Transverse colon (tissue), 4 donors: ENCODE results near the gene GARIN5B. TPM values are rescaled to one million over a fixed set of nuclear protein-coding genes. Genes with fewer than 3 reads are reported as not detected.

Experiments
- DNase-seq: peaks from one replicate; pipeline ENCODE4 v3.0.0-alpha.2; 2019
- H3K27ac ChIP-seq, 4 donors: fragments of 200-600 bp; sonication (generic); 2 replicates each; pipeline ENCODE4 v1.5.1; 2016 to 2018; ENCODE audit warnings: inconsistent platforms in 4 of 4
- H3K27me3 ChIP-seq: fragments of 200-600 bp; sonication (generic); 2 replicates; pipeline ENCODE4 v1.5.1; 2017; ENCODE audit warnings: inconsistent platforms
- H3K36me3 ChIP-seq, 4 donors: fragments of 200-600 bp; sonication (generic); 2 replicates each; pipeline ENCODE4 v1.5.1; 2017 to 2019; ENCODE audit warnings: inconsistent platforms in 4 of 4
- H3K4me1 ChIP-seq, 4 donors: fragments of 200-600 bp; sonication (generic); 2 replicates each; pipeline ENCODE4 v1.5.1; 2017 to 2020; ENCODE audit warnings: inconsistent platforms in 4 of 4
- H3K4me3 ChIP-seq, 4 donors: fragments of 200-600 bp; sonication (generic); 1 replicate in 1 of 4; 2 replicates in 3 of 4; pipeline versions ENCODE4 v1.5.1 to v1.6.1; 2017 to 2019; ENCODE audit warnings: inconsistent platforms in 4 of 4
- H3K9me3 ChIP-seq, 2 donors: fragments of 200-600 bp; sonication (generic); 2 replicates each; pipeline ENCODE4 v1.5.1; 2017 to 2019; ENCODE audit warnings: inconsistent platforms in 2 of 2
- CTCF ChIP-seq, 5 experiments: fragments of 200-600 bp in 3 of 5; fragments of 450-650 bp in 2 of 5; sonication (generic) in 3 of 5; IDR thresholded peaks; 1 replicate in 2 of 5; 2 replicates in 3 of 5; pipeline ENCODE4 v1.5.1; 2016 to 2017; ENCODE audit warnings: antibody characterized with exemption in 5 of 5, inconsistent platforms in 3 of 5, mild to moderate bottlenecking in 2 of 5, moderate library complexity in 1 of 5
- EP300 ChIP-seq: sonication (generic); formaldehyde crosslinking; IDR thresholded peaks from one replicate; pipeline ENCODE4 v1.6.1; 2017; ENCODE audit warnings: antibody characterized with exemption, low read depth
- POLR2A ChIP-seq: fragments of 450-650 bp; IDR thresholded peaks from one replicate; pipeline ENCODE4 v1.6.1; 2016; ENCODE audit warnings: antibody characterized with exemption, mild to moderate bottlenecking, moderate library complexity
- POLR2AphosphoS5 ChIP-seq, 3 donors: sonication (generic); formaldehyde crosslinking; IDR thresholded peaks; one replicate each; pipeline ENCODE4 v1.6.1; 2016; ENCODE audit warnings: antibody characterized with exemption in 3 of 3
- WGBS, 2 donors: methylation state at CpG; one replicate each; pipeline ENCODE4 v1.1.5; 2018; ENCODE audit warnings: low coverage in 1 of 2; 5-methylcytosine and 5-hydroxymethylcytosine counted together
- in situ Hi-C, 4 donors: fragments of 200-750 bp; cut with MboI; loops; one replicate each; pipeline versions ENCODE4 v1.15.0 to v1.15.1; 2017; ENCODE audit warnings: low sequenced_read_pairs in 3 of 4, low pct_ligation_motif_present in 1 of 4, low pct_unique_long_range_greater_than_20kb in 1 of 4
- intact Hi-C: fragments of 100-400 bp; cut with DNase I; formaldehyde crosslinking; loops from one replicate; pipeline ENCODE4 v1.15.1; 2023; ENCODE audit warnings: low total_unique reads
- total RNA-seq, 4 donors: library from RNA; depleted of rRNA; stranded (reverse); fragments of >200 nt; gene quantifications; one replicate each; pipeline ENCODE4 v1.1.0, GENCODE V29; 2016

GARIN5B gene
- total RNA-seq, 4 donors from 2014 or later, result not detected

- Histone ChIP-seq H3K27ac (no peak overlapping the region), H3K4me1 (peaks cover 0 to 6% (median 5%) of the 10 kb centered on the region in 4 donors), H3K27me3 (no peaks in the 10 kb centered on the region), H3K36me3 (no peaks in the 10 kb centered on the region), H3K4me3 (no peak overlapping the region), H3K9me3 (no peaks in the 10 kb centered on the region)
- TF ChIP-seq POLR2A (no peak), POLR2AphosphoS5 (IDR thresholded peaks at IDR 0.05) (no peak), CTCF (IDR thresholded peaks at IDR 0.05) (no peak), EP300 (no peak)
- intact Hi-C loops, result no loop called here
- in situ Hi-C loops, result no loop called here
- no peak for DNase-seq
- 43 to 64% methylated on average over 1 to 3 of the region's 3 CpGs for WGBS, 2 donors
Measured at GRCh38 chr19:55306712-55307111, 56.3 kb downstream of the GARIN5B start.

- no peak for DNase-seq
- H3K36me3 ChIP-seq, result no peaks in the 10 kb centered on the region
- intact Hi-C loops (no loop called here), in situ Hi-C loops (no loop called here)
- H3K27ac ChIP-seq, result no peak overlapping the region
- H3K27me3 ChIP-seq, result no peaks in the 10 kb centered on the region
- TF ChIP-seq POLR2A (no peak), EP300 (no peak), CTCF (IDR thresholded peaks at IDR 0.05) (no peak), POLR2AphosphoS5 (IDR thresholded peaks at IDR 0.05) (no peak)
- no peaks in the 10 kb centered on the region for H3K9me3 ChIP-seq
- 89% methylated on average over 17 of the region's 17 CpGs; no CpG with 5 or more reads in 1 of the 2 donors for WGBS, 2 donors
- H3K4me3 ChIP-seq, result no peak overlapping the region
- H3K4me1 ChIP-seq, result peaks cover 4 to 10% (median 9%) of the 10 kb centered on the region in 4 donors
Measured at GRCh38 chr19:55305983-55306562, 57.0 kb downstream of the GARIN5B start.

GRCh38 chr19:55305491-55305890 is 57.6 kb downstream of the GARIN5B start:
- intact Hi-C loops, result no loop called here
- H3K36me3 ChIP-seq, result no peaks in the 10 kb centered on the region
- no peak for DNase-seq

GRCh38 chr19:55304980-55305379 is 58.1 kb downstream of the GARIN5B start:
- H3K36me3 ChIP-seq, result no peaks in the 10 kb centered on the region
- intact Hi-C loops, result loop anchor here (5.0 kb wide), 1 partner anchor 77 kb away; the partner anchor contains the start of gene TMEM238
- in situ Hi-C loops, result no loop called here
- 82 to 85% methylated on average over 2 to 14 of the region's 14 CpGs for WGBS, 2 donors
- H3K4me3 ChIP-seq, result no peak overlapping the region
- H3K27me3 ChIP-seq, result no peaks in the 10 kb centered on the region
- TF ChIP-seq POLR2A, result no peak
- TF ChIP-seq CTCF (IDR thresholded peaks at IDR 0.05), result no peak
- no peak for TF ChIP-seq EP300
- TF ChIP-seq POLR2AphosphoS5 (IDR thresholded peaks at IDR 0.05), result no peak
- H3K9me3 ChIP-seq, result no peaks in the 10 kb centered on the region
- H3K27ac ChIP-seq, result no peak overlapping the region
- peaks cover 4 to 10% (median 9%) of the 10 kb centered on the region in 4 donors for H3K4me1 ChIP-seq
- no peak for DNase-seq

More at GRCh38 chr19:55305491-55305890, 57.6 kb downstream of the GARIN5B start:
- TF ChIP-seq POLR2AphosphoS5 (IDR thresholded peaks at IDR 0.05) (no peak), POLR2A (no peak), EP300 (no peak), CTCF (IDR thresholded peaks at IDR 0.05) (no peak)
- Histone ChIP-seq H3K27ac (no peak overlapping the region), H3K4me3 (no peak overlapping the region), H3K4me1 (peaks cover 4 to 10% (median 9%) of the 10 kb centered on the region in 4 donors), H3K27me3 (no peaks in the 10 kb centered on the region), H3K9me3 (no peaks in the 10 kb centered on the region)
- in situ Hi-C loops, result no loop called here
- WGBS, 2 donors, result 58 to 84% methylated on average over 3 to 7 of the region's 9 CpGs

Other genes starting within 250 kb of the GARIN5B start
- 100 to 1,000 TPM; 101 to 350 (median 154) TPM for gene PPP1R12C, start 245.6 kb downstream of the GARIN5B start, total RNA-seq
- gene TNNT1, start 214.1 kb downstream of the GARIN5B start, total RNA-seq, result 1 to 10 TPM in 2 of 4 donors, not detected in 2; 1.6 to 4.1 TPM
- not detected for gene TNNI3, start 205.5 kb downstream of the GARIN5B start, total RNA-seq
- under 1 TPM in 2 of 4 donors, not detected in 2; 0.40 to 0.41 TPM for gene DNAAF3, start 196.6 kb downstream of the GARIN5B start, total RNA-seq
- gene SYT5, start 183.0 kb downstream of the GARIN5B start, total RNA-seq, result 1 to 10 TPM in 1 of 4 donors, under 1 TPM in 2, not detected in 1; 0.48 to 9.6 (median 0.96) TPM
- 100 to 1,000 TPM in 2 of 4 donors, 10 to 100 TPM in 2; 31.2 to 176 (median 102) TPM for gene PTPRH, start 153.8 kb downstream of the GARIN5B start, total RNA-seq
- 10 to 100 TPM in 1 of 4 donors, 1 to 10 TPM in 3; 2.0 to 40.8 (median 4.4) TPM for gene TMEM86B, start 134.5 kb downstream of the GARIN5B start, total RNA-seq
- 10 to 100 TPM; 51.3 to 91.5 (median 60.7) TPM for gene PPP6R1, start 104.2 kb downstream of the GARIN5B start, total RNA-seq
- gene HSPBP1, start 83.2 kb downstream of the GARIN5B start, total RNA-seq, result 10 to 100 TPM in 3 of 4 donors, 1 to 10 TPM in 1; 4.5 to 98.7 (median 27.0) TPM
- gene BRSK1, start 79.3 kb downstream of the GARIN5B start, total RNA-seq, result 10 to 100 TPM in 1 of 4 donors, 1 to 10 TPM in 3; 1.4 to 17.6 (median 4.7) TPM
- gene TMEM150B, start 37.9 kb downstream of the GARIN5B start, total RNA-seq, result 100 to 1,000 TPM in 1 of 4 donors, 10 to 100 TPM in 3; 26.5 to 135 (median 57.4) TPM
- 10 to 100 TPM; 27.8 to 80.8 (median 31.3) TPM for gene KMT5C, start 23.4 kb downstream of the GARIN5B start, total RNA-seq
- gene COX6B2, start 8.5 kb downstream of the GARIN5B start, total RNA-seq, result 10 to 100 TPM in 3 of 4 donors, 1 to 10 TPM in 1; 4.0 to 58.7 (median 21.0) TPM
- gene IL11, start 7.2 kb upstream of the GARIN5B start, total RNA-seq, result under 1 TPM in 1 of 4 donors, not detected in 3; 0.48 TPM
- gene TMEM190, start 13.6 kb upstream of the GARIN5B start, total RNA-seq, result not detected
- 100 to 1,000 TPM in 1 of 4 donors, 10 to 100 TPM in 3; 12.0 to 199 (median 42.5) TPM for gene TMEM238, start 21.0 kb upstream of the GARIN5B start, total RNA-seq
- gene RPL28, start 22.7 kb upstream of the GARIN5B start, total RNA-seq, result 100 to 1,000 TPM; 448 to 648 (median 605) TPM
- gene UBE2S, start 44.5 kb upstream of the GARIN5B start, total RNA-seq, result 10 to 100 TPM; 12.4 to 40.8 (median 18.1) TPM
- gene SHISA7, start 80.0 kb upstream of the GARIN5B start, total RNA-seq, result under 1 TPM in 1 of 4 donors, not detected in 3; 0.75 TPM
- gene ISOC2, start 98.4 kb upstream of the GARIN5B start, total RNA-seq, result 100 to 1,000 TPM in 2 of 4 donors, 10 to 100 TPM in 2; 71.1 to 142 (median 97.6) TPM
- gene C19orf85, start 101.5 kb upstream of the GARIN5B start, total RNA-seq, result not detected
- gene ZNF628, start 113.4 kb upstream of the GARIN5B start, total RNA-seq, result 1 to 10 TPM; 5.9 to 7.6 (median 6.4) TPM
- 1 to 10 TPM in 2 of 4 donors, not detected in 2; 2.1 to 2.7 TPM for gene NAT14, start 121.9 kb upstream of the GARIN5B start, total RNA-seq
- gene SSC5D, start 125.2 kb upstream of the GARIN5B start, total RNA-seq, result 10 to 100 TPM in 2 of 4 donors, 1 to 10 TPM in 2; 3.4 to 41.2 (median 11.1) TPM
- gene SBK2, start 173.9 kb upstream of the GARIN5B start, total RNA-seq, result not detected
- not detected for gene SBK3, start 182.3 kb upstream of the GARIN5B start, total RNA-seq
- 1 to 10 TPM; 2.0 to 5.6 (median 2.9) TPM for gene ZNF579, start 217.6 kb upstream of the GARIN5B start, total RNA-seq
- gene FIZ1, start 236.3 kb upstream of the GARIN5B start, total RNA-seq, result 100 to 1,000 TPM in 1 of 4 donors, 10 to 100 TPM in 1, 1 to 10 TPM in 2; 8.5 to 137 (median 18.3) TPM
- gene ZNF524, start 237.0 kb upstream of the GARIN5B start, total RNA-seq, result 10 to 100 TPM; 17.7 to 51.1 (median 37.9) TPM
- gene ZNF865, start 242.4 kb upstream of the GARIN5B start, total RNA-seq, result 10 to 100 TPM in 2 of 4 donors, 1 to 10 TPM in 2; 8.3 to 50.1 (median 13.4) TPM